Nephron (organoid): ENCODE results near the gene KIF20B.

Source experiments
- H3K27ac Mint-ChIP-seq, 3 experiments: 2 replicates each; pipeline ENCODE4 v1.8.0; 2020; ENCODE audit warnings: mixed read lengths in 3 of 3, mild to moderate bottlenecking in 2 of 3, moderate library complexity in 1 of 3
- H3K27me3 Mint-ChIP-seq: 2 replicates; pipeline ENCODE4 v1.8.0; 2021; ENCODE audit warnings: low read depth, mild to moderate bottlenecking, moderate library complexity, mixed read lengths
- H3K36me3 Mint-ChIP-seq: 2 replicates; pipeline ENCODE4 v1.8.0; 2020; ENCODE audit warnings: low read depth, mixed read lengths
- H3K4me1 Mint-ChIP-seq: 2 replicates; pipeline ENCODE4 v1.8.0; 2020; ENCODE audit warnings: mixed read lengths
- H3K4me3 Mint-ChIP-seq, 3 experiments: 2 replicates each; pipeline ENCODE4 v1.8.0; 2020; ENCODE audit warnings: mild to moderate bottlenecking in 3 of 3, mixed read lengths in 3 of 3, moderate library complexity in 2 of 3
- H3K9me3 Mint-ChIP-seq: 2 replicates; pipeline ENCODE4 v1.8.0; 2020; ENCODE audit warnings: mixed read lengths
- TF ChIP-seq, protein P1 (sequence below), 3 experiments: fragments of 200-600 bp; sonication (generic); IDR thresholded peaks; one replicate each; pipeline ENCODE4 v1.5.0; 2021; ENCODE audit warnings: antibody characterized with exemption in 3 of 3; ENCODE audit not compliant: unreplicated experiment in 3 of 3

Gene KIF20B

DNA sequence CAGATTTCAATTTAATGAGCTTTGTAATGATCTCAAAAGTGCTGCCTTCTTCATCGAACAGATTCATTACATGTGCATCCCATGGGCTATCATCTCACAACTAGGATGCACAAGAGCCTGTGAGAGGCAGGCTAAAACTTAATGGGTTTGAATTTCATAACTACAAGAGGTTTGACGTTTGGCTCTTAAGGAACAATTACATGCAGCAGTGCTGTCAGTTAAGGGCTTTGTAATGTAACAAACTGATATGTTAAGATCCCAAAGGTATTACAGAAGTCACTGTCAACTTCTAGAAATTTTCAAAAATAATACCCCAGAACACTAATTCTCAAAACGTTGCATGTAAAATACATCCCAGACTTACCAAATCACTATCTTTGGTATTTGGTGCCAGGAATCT lies 33.2 kb downstream of the KIF20B start:
- peaks cover 27% of the 10 kb centered on the region for H3K36me3 Mint-ChIP-seq
- no peak overlapping the region for H3K4me3 Mint-ChIP-seq
- TF ChIP-seq, protein P1, sequence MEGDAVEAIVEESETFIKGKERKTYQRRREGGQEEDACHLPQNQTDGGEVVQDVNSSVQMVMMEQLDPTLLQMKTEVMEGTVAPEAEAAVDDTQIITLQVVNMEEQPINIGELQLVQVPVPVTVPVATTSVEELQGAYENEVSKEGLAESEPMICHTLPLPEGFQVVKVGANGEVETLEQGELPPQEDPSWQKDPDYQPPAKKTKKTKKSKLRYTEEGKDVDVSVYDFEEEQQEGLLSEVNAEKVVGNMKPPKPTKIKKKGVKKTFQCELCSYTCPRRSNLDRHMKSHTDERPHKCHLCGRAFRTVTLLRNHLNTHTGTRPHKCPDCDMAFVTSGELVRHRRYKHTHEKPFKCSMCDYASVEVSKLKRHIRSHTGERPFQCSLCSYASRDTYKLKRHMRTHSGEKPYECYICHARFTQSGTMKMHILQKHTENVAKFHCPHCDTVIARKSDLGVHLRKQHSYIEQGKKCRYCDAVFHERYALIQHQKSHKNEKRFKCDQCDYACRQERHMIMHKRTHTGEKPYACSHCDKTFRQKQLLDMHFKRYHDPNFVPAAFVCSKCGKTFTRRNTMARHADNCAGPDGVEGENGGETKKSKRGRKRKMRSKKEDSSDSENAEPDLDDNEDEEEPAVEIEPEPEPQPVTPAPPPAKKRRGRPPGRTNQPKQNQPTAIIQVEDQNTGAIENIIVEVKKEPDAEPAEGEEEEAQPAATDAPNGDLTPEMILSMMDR (IDR thresholded peaks at IDR 0.05; ENCODE audit: unreplicated experiment in 3 of 3) = no peak
- H3K9me3 Mint-ChIP-seq = no peaks in the 10 kb centered on the region
- no peak overlapping the region for H3K27ac Mint-ChIP-seq
- peaks cover 3% of the 10 kb centered on the region for H3K27me3 Mint-ChIP-seq
- H3K4me1 Mint-ChIP-seq = no peaks in the 10 kb centered on the region

DNA sequence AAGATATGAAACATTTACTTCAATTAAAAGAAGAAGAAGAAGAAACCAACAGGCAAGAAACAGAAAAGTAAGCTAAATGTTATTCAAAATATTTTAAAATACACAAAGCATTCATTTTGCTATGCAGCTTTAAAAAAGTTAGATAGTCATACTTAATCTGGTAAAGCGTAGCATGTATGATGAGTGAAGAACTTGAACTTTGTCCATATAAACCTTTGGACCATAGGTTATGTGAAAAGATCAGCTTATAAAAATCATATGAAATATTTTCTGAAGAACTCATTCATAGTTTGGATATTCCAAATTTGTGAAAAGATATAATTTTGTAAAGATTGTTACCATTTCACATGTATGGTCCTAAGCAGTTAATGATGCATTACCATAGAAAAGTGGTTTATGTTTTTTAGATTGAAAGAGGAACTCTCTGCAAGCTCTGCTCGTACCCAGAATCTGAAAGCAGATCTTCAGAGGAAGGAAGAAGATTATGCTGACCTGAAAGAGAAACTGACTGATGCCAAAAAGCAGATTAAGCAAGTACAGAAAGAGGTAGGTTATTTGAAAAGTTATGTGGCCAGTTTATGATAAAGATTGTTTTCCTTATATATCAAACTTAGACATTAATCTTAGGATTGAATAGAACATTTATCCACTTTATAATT lies 37.3 kb downstream of the KIF20B start:
- no peaks in the 10 kb centered on the region for H3K9me3 Mint-ChIP-seq
- no peak overlapping the region for H3K4me3 Mint-ChIP-seq
- no peaks in the 10 kb centered on the region for H3K4me1 Mint-ChIP-seq

DNA sequence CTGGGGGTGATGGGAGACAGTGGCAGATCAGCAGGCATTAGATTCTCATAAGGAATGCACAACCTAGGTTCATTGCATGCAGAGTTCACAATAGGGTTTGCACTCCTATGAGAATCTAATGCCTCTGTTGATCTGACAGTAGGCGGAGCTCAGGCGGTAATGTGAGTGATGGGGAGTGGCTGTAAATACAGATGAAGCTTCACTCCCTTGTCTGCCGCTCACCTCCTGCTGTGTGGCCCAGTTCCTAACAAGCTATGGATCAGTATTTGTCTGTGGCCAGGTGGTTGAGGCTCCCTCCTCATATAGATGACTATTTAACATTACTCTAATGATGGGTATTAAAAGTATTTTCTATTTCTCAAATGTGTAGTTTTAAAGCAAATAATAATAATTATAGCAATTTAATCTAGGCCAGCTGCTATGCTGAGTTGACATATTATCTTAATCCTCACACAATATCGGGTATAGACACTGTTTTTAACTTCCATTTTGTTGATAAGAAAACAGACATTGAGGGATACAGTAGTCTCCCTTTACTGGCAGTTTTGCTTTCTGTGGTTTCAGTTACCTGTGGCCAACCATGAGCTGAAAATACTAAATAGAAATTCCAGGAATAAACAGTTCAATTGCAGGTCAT lies 39.9 kb downstream of the KIF20B start:
- H3K9me3 Mint-ChIP-seq = no peaks in the 10 kb centered on the region
- TF ChIP-seq, protein P1 (IDR thresholded peaks at IDR 0.05; ENCODE audit: unreplicated experiment in 3 of 3) = no peak
- peaks cover 40% of the 10 kb centered on the region for H3K36me3 Mint-ChIP-seq
- no peak overlapping the region for H3K27ac Mint-ChIP-seq
- H3K4me1 Mint-ChIP-seq = no peaks in the 10 kb centered on the region
- H3K4me3 Mint-ChIP-seq = no peak overlapping the region
- no peaks in the 10 kb centered on the region for H3K27me3 Mint-ChIP-seq

More for the DNA sequence above, 37.3 kb downstream of the KIF20B start:
- Mint-ChIP-seq H3K36me3 (peaks cover 30% of the 10 kb centered on the region), H3K27me3 (no peaks in the 10 kb centered on the region), H3K27ac (no peak overlapping the region)
- TF ChIP-seq, protein P1 (IDR thresholded peaks at IDR 0.05; ENCODE audit: unreplicated experiment in 3 of 3) = no peak

DNA sequence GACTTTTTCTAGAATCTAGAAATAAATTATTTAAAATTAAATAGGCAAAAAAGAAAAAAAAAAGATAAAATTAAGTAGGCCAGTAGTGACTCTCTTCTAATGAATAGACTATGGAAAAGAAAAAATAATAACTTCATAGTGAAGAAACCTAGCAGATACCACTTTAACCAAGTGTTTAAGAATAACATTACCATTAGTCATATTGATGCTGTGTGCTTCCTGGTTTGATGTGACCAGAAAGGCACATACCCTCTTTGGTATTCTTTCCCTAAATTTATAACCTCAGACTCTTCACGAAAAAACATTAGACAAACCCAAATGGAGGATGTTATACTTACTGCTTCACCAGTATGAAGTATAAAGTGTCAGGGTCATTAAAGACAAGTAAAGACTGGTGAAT lies 42.6 kb downstream of the KIF20B start:
- Mint-ChIP-seq H3K4me1 (no peaks in the 10 kb centered on the region), H3K36me3 (peaks cover 36% of the 10 kb centered on the region), H3K27me3 (no peaks in the 10 kb centered on the region), H3K4me3 (no peak overlapping the region), H3K27ac (no peak overlapping the region), H3K9me3 (no peaks in the 10 kb centered on the region)
- TF ChIP-seq, protein P1 (IDR thresholded peaks at IDR 0.05; ENCODE audit: unreplicated experiment in 3 of 3) = no peak

DNA sequence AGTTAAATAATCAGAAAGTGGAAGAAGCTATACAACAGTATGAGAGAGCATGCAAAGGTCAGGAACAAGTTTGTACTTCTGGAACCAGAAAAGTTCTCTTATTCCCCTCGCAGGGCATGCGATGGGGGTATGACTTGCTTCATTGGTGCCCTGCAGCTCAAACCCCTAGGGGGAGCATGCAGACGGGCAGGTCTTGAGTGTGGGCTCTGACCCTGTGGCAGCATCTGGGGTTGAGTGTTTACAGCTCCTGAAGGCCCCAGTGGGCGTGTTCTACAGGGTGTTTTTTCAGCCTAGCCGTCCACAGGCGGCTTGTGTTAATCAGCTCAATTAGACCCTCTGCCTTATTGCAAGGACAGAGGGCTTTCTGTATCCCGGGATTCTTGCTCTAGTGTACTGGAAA lies 44.5 kb downstream of the KIF20B start:
- Mint-ChIP-seq H3K9me3 (no peaks in the 10 kb centered on the region), H3K27me3 (no peaks in the 10 kb centered on the region), H3K27ac (no peak overlapping the region), H3K36me3 (peaks cover 28% of the 10 kb centered on the region), H3K4me1 (no peaks in the 10 kb centered on the region), H3K4me3 (no peak overlapping the region)
- TF ChIP-seq, protein P1 (IDR thresholded peaks at IDR 0.05; ENCODE audit: unreplicated experiment in 3 of 3) = no peak

DNA sequence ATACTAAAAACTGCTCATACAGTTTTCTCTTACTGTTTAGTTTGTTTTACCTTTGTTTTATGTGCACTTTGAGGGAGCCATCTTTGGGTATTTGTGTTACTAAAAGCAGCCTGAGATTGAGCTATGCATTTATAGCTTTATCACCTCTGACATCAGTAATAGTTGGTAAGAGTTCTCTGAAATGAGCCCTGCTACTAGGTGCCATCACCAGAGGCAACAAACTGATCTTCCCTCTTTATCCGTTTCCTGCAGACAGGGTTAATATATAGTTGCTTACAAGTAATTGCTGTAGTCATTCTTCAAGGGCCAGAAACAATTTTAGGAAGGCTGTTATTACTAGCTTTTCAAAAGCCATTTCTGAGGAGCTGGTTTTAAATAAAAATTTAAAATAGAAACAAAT lies 49.1 kb downstream of the KIF20B start:
- Mint-ChIP-seq H3K4me3 (no peak overlapping the region), H3K36me3 (peaks cover 23% of the 10 kb centered on the region), H3K9me3 (no peaks in the 10 kb centered on the region), H3K4me1 (no peaks in the 10 kb centered on the region), H3K27ac (no peak overlapping the region), H3K27me3 (no peaks in the 10 kb centered on the region)
- TF ChIP-seq, protein P1 (IDR thresholded peaks at IDR 0.05; ENCODE audit: unreplicated experiment in 3 of 3) = no peak
